ENCODE measurements around the gene PRPSAP2.
"Not testable (repeated sequence)": the region's sequence is repeated elsewhere in the genome, so short reads cannot be mapped to it uniquely, and the experiment has no call there.

The PRPSAP2 gene

DNA sequence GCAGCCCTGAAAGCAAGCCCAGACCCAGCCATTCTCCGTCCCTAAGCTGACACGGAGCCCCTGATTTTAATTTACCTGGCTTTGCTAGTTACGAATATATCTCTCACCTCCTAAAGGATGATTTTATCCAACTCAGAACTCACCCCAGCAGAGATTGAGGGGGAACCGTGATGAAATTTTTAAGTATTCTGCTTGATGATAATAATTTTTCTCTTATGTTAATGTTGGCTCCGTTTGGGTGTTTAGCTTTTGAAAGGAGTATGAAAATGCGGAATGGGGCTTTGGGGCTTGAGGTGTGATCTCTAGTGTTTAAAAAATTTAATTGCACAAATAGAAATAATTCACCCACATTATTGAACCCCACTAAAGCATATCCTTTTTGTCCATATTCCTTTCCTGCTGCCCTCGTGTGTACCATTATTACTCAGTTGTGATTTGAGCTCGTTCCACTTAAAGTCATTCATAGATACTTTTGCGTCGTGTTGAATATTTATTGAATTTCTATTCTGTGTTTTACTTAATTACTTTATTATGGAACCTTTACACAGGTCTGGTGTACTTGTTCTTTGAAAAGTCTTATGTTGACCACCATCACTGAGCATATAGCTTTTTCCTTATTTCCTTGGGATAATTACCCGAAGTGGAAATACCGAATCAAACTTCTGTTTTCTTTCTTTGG lies 775 bp downstream of the PRPSAP2 start:
- peaks cover 24% of the 10 kb centered on the region for H3K4me1 ChIP-seq (ENCODE audit: insufficient read depth, low read length)

GRCh38 chr17:18859256-18859655 lies 1.3 kb downstream of the PRPSAP2 start:
- no peaks in the 10 kb centered on the region for H3K27me3 ChIP-seq (ENCODE audit: control insufficient read depth in 1 of 2, insufficient read depth in 2 of 2, low read length in 2 of 2)
- H3K9ac ChIP-seq (ENCODE audit: low read length): no peak overlapping the region
- peak overlapping the region; percentile 91 for H3K27ac ChIP-seq (ENCODE audit: low read depth, low read length)
- H3K9me3 ChIP-seq (ENCODE audit: low read length): no peaks in the 10 kb centered on the region
- no peaks in the 10 kb centered on the region for H3K36me3 ChIP-seq (ENCODE audit: insufficient read depth, low read length)
- H3K4me3 ChIP-seq (ENCODE audit: low read depth in 1 of 2, low read length in 2 of 2): peak overlapping the region in 1 of 2 donors; percentile 56
- H3K4me1 ChIP-seq (ENCODE audit: insufficient read depth, low read length): peaks cover 24% of the 10 kb centered on the region

More for the DNA sequence above, 775 bp downstream of the PRPSAP2 start:
- Histone ChIP-seq H3K27me3 (ENCODE audit: control insufficient read depth in 1 of 2, insufficient read depth in 2 of 2, low read length in 2 of 2) (no peaks in the 10 kb centered on the region), H3K36me3 (ENCODE audit: insufficient read depth, low read length) (no peaks in the 10 kb centered on the region), H3K9me3 (ENCODE audit: low read length) (no peaks in the 10 kb centered on the region), H3K4me3 (ENCODE audit: low read depth in 1 of 2, low read length in 2 of 2) (peak overlapping the region; percentile 56 to 69), H3K9ac (ENCODE audit: low read length) (peak overlapping the region; percentile 85), H3K27ac (ENCODE audit: low read depth, low read length) (peak overlapping the region; percentile 91)

GRCh38 chr17:18860161-18860972 lies 2.4 kb downstream of the PRPSAP2 start:
- H3K4me3 ChIP-seq (ENCODE audit: low read depth in 1 of 2, low read length in 2 of 2): no peak overlapping the region
- H3K27me3 ChIP-seq (ENCODE audit: control insufficient read depth in 1 of 2, insufficient read depth in 2 of 2, low read length in 2 of 2): no peaks in the 10 kb centered on the region
- peaks cover 19% of the 10 kb centered on the region for H3K4me1 ChIP-seq (ENCODE audit: insufficient read depth, low read length)
- H3K9ac ChIP-seq (ENCODE audit: low read length): no peak overlapping the region
- H3K27ac ChIP-seq (ENCODE audit: low read depth, low read length): no peak overlapping the region
- H3K9me3 ChIP-seq (ENCODE audit: low read length): no peaks in the 10 kb centered on the region
- H3K36me3 ChIP-seq (ENCODE audit: insufficient read depth, low read length): no peaks in the 10 kb centered on the region

GRCh38 chr17:18862011-18862410 lies 4.1 kb downstream of the PRPSAP2 start:
- Histone ChIP-seq H3K4me1 (ENCODE audit: insufficient read depth, low read length) (peaks cover 15% of the 10 kb centered on the region), H3K27ac (ENCODE audit: low read depth, low read length) (no peak overlapping the region), H3K27me3 (ENCODE audit: control insufficient read depth in 1 of 2, insufficient read depth in 2 of 2, low read length in 2 of 2) (no peaks in the 10 kb centered on the region), H3K36me3 (ENCODE audit: insufficient read depth, low read length) (peaks cover 5% of the 10 kb centered on the region), H3K9me3 (ENCODE audit: low read length) (no peaks in the 10 kb centered on the region), H3K4me3 (ENCODE audit: low read depth in 1 of 2, low read length in 2 of 2) (no peak overlapping the region), H3K9ac (ENCODE audit: low read length) (no peak overlapping the region)

- peaks cover 12% of the 10 kb centered on the region for H3K36me3 ChIP-seq (ENCODE audit: insufficient read depth, low read length)
- not testable (repeated sequence) for H3K27ac ChIP-seq (ENCODE audit: low read depth, low read length); H3K27me3 ChIP-seq (ENCODE audit: control insufficient read depth in 1 of 2, insufficient read depth in 2 of 2, low read length in 2 of 2); H3K9ac ChIP-seq (ENCODE audit: low read length); H3K4me3 ChIP-seq (ENCODE audit: low read depth in 1 of 2, low read length in 2 of 2); H3K4me1 ChIP-seq (ENCODE audit: insufficient read depth, low read length); H3K9me3 ChIP-seq (ENCODE audit: low read length)
Observed at GRCh38 chr17:18864996-18865395, 7.1 kb downstream of the PRPSAP2 start.

- no peaks in the 10 kb centered on the region for H3K27me3 ChIP-seq (ENCODE audit: control insufficient read depth in 1 of 2, insufficient read depth in 2 of 2, low read length in 2 of 2)
- no peaks in the 10 kb centered on the region for H3K4me1 ChIP-seq (ENCODE audit: insufficient read depth, low read length)
- H3K4me3 ChIP-seq (ENCODE audit: low read depth in 1 of 2, low read length in 2 of 2): no peak overlapping the region
- H3K36me3 ChIP-seq (ENCODE audit: insufficient read depth, low read length): peaks cover 12% of the 10 kb centered on the region
- no peak overlapping the region for H3K27ac ChIP-seq (ENCODE audit: low read depth, low read length)
- no peak overlapping the region for H3K9ac ChIP-seq (ENCODE audit: low read length)
- no peaks in the 10 kb centered on the region for H3K9me3 ChIP-seq (ENCODE audit: low read length)
Observed at GRCh38 chr17:18866866-18867813, 9.2 kb downstream of the PRPSAP2 start.

DNA sequence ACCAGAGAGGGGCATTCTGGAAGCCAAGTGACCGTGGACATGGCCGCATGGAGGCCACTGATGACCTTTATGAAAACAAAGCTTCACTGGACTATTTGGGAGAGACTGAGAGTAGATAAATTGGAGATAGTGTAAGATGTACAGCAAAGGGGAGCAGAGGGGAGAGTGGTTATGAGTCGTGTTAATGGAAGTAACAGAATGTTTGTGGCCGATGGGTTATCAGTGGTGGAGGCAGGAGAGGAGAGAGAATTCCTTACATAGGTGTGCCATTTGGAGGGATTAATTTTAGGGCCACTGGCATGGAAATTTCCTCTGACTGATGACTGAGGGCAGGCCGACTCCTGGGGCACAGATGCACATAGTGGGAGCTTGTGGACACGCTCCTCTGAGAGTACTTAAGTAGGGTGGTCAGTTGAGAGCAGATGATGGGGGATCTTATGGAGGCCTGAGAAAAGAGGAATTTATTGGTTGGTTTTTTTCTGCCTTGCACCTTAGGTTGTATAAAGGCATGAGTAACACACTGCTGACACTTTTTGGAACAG lies 19.2 kb downstream of the PRPSAP2 start:
- peaks cover 60% of the 10 kb centered on the region for H3K36me3 ChIP-seq (ENCODE audit: insufficient read depth, low read length)

GRCh38 chr17:18888766-18889290 lies 30.9 kb downstream of the PRPSAP2 start:
- no peak overlapping the region for H3K9ac ChIP-seq (ENCODE audit: low read length)
- H3K36me3 ChIP-seq (ENCODE audit: insufficient read depth, low read length): peaks cover 13% of the 10 kb centered on the region
- no peaks in the 10 kb centered on the region for H3K27me3 ChIP-seq (ENCODE audit: control insufficient read depth in 1 of 2, insufficient read depth in 2 of 2, low read length in 2 of 2)
- H3K9me3 ChIP-seq (ENCODE audit: low read length): no peaks in the 10 kb centered on the region
- no peak overlapping the region for H3K27ac ChIP-seq (ENCODE audit: low read depth, low read length)
- H3K4me1 ChIP-seq (ENCODE audit: insufficient read depth, low read length): peaks cover 9% of the 10 kb centered on the region
- H3K4me3 ChIP-seq (ENCODE audit: low read depth in 1 of 2, low read length in 2 of 2): no peak overlapping the region

More for the DNA sequence above, 19.2 kb downstream of the PRPSAP2 start:
- H3K27ac ChIP-seq (ENCODE audit: low read depth, low read length): no peak overlapping the region
- H3K9ac ChIP-seq (ENCODE audit: low read length): no peak overlapping the region
- no peak overlapping the region for H3K4me3 ChIP-seq (ENCODE audit: low read depth in 1 of 2, low read length in 2 of 2)
- no peaks in the 10 kb centered on the region for H3K4me1 ChIP-seq (ENCODE audit: insufficient read depth, low read length)
- H3K9me3 ChIP-seq (ENCODE audit: low read length): no peaks in the 10 kb centered on the region
- H3K27me3 ChIP-seq (ENCODE audit: control insufficient read depth in 1 of 2, insufficient read depth in 2 of 2, low read length in 2 of 2): no peaks in the 10 kb centered on the region

GRCh38 chr17:18889658-18890057 lies 31.7 kb downstream of the PRPSAP2 start:
- Histone ChIP-seq H3K9ac (ENCODE audit: low read length) (no peak overlapping the region), H3K4me3 (ENCODE audit: low read depth in 1 of 2, low read length in 2 of 2) (no peak overlapping the region), H3K27me3 (ENCODE audit: control insufficient read depth in 1 of 2, insufficient read depth in 2 of 2, low read length in 2 of 2) (no peaks in the 10 kb centered on the region), H3K4me1 (ENCODE audit: insufficient read depth, low read length) (peaks cover 9% of the 10 kb centered on the region), H3K9me3 (ENCODE audit: low read length) (no peaks in the 10 kb centered on the region), H3K27ac (ENCODE audit: low read depth, low read length) (no peak overlapping the region), H3K36me3 (ENCODE audit: insufficient read depth, low read length) (peaks cover 10% of the 10 kb centered on the region)

GRCh38 chr17:18891541-18891940 lies 33.6 kb downstream of the PRPSAP2 start:
- Histone ChIP-seq H3K4me3 (ENCODE audit: low read depth in 1 of 2, low read length in 2 of 2) (no peak overlapping the region), H3K27ac (ENCODE audit: low read depth, low read length) (no peak overlapping the region), H3K4me1 (ENCODE audit: insufficient read depth, low read length) (peaks cover 9% of the 10 kb centered on the region), H3K27me3 (ENCODE audit: control insufficient read depth in 1 of 2, insufficient read depth in 2 of 2, low read length in 2 of 2) (no peaks in the 10 kb centered on the region), H3K9me3 (ENCODE audit: low read length) (no peaks in the 10 kb centered on the region), H3K9ac (ENCODE audit: low read length) (no peak overlapping the region), H3K36me3 (ENCODE audit: insufficient read depth, low read length) (peaks cover 7% of the 10 kb centered on the region)

Measured in muscle layer of colon (tissue), 2 donors.